ENCODE results near the gene FAM43B.

The FAM43B gene

GRCh38 chr1:20530306-20530705 lies 22.1 kb upstream of the FAM43B start:
- Histone ChIP-seq H4K20me1 (ENCODE audit: insufficient read depth, low read length) (no peaks in the 10 kb centered on the region), H3K9ac (ENCODE audit: low read length) (no peak overlapping the region), H3K4me2 (ENCODE audit: low read length) (no peak overlapping the region), H3K9me2 (ENCODE audit: low read depth, low read length) (no peaks in the 10 kb centered on the region), H3K4me1 (ENCODE audit: insufficient read depth, low read length, severe bottlenecking) (no peaks in the 10 kb centered on the region), H3K27ac (ENCODE audit: low read depth, low read length, poor library complexity, severe bottlenecking) (no peak overlapping the region), H3K27me3 (ENCODE audit: insufficient read depth, low read length) (no peaks in the 10 kb centered on the region), H3F3A (ENCODE audit: insufficient read depth, low read length) (no peaks in the 10 kb centered on the region), H3K36me3 (ENCODE audit: insufficient read depth, low read length) (no peaks in the 10 kb centered on the region), H3K9me3 (ENCODE audit: low read length) (no peaks in the 10 kb centered on the region), H2AFZ (ENCODE audit: low read length) (no peak overlapping the region), H3K79me2 (ENCODE audit: insufficient read depth, low read length) (no peaks in the 10 kb centered on the region), H3K4me3 (ENCODE audit: low read depth, low read length, poor library complexity, severe bottlenecking) (no peak overlapping the region)
- TF ChIP-seq EZH2 (IDR thresholded peaks at IDR 0.05; ENCODE audit: borderline replicate concordance, low read length) (no peak), CTCF (IDR thresholded peaks at IDR 0.05; ENCODE audit: low read length) (no peak)

- H3K4me3 ChIP-seq (ENCODE audit: low read depth, low read length, poor library complexity, severe bottlenecking), result no peak overlapping the region
- no peak overlapping the region for H3K9ac ChIP-seq (ENCODE audit: low read length)
- H3K4me2 ChIP-seq (ENCODE audit: low read length), result no peak overlapping the region
- H4K20me1 ChIP-seq (ENCODE audit: insufficient read depth, low read length), result no peaks in the 10 kb centered on the region
- no peak overlapping the region for H3K27ac ChIP-seq (ENCODE audit: low read depth, low read length, poor library complexity, severe bottlenecking)
- TF ChIP-seq EZH2 (IDR thresholded peaks at IDR 0.05; ENCODE audit: borderline replicate concordance, low read length), result no peak
- TF ChIP-seq CTCF (IDR thresholded peaks at IDR 0.05; ENCODE audit: low read length), result no peak
- H3K9me2 ChIP-seq (ENCODE audit: low read depth, low read length), result no peaks in the 10 kb centered on the region
- H3K36me3 ChIP-seq (ENCODE audit: insufficient read depth, low read length), result no peaks in the 10 kb centered on the region
- no peaks in the 10 kb centered on the region for H3F3A ChIP-seq (ENCODE audit: insufficient read depth, low read length)
- H3K79me2 ChIP-seq (ENCODE audit: insufficient read depth, low read length), result no peaks in the 10 kb centered on the region
- H3K4me1 ChIP-seq (ENCODE audit: insufficient read depth, low read length, severe bottlenecking), result no peaks in the 10 kb centered on the region
- H3K27me3 ChIP-seq (ENCODE audit: insufficient read depth, low read length), result no peaks in the 10 kb centered on the region
- no peak overlapping the region for H2AFZ ChIP-seq (ENCODE audit: low read length)
- no peaks in the 10 kb centered on the region for H3K9me3 ChIP-seq (ENCODE audit: low read length)
These were observed 21.5 kb upstream of the FAM43B start for GRCh38 chr1:20530901-20531300.

- H4K20me1 ChIP-seq (ENCODE audit: insufficient read depth, low read length), result no peaks in the 10 kb centered on the region
- TF ChIP-seq EZH2 (IDR thresholded peaks at IDR 0.05; ENCODE audit: borderline replicate concordance, low read length), result no peak
- no peak for TF ChIP-seq CTCF (IDR thresholded peaks at IDR 0.05; ENCODE audit: low read length)
- H3K9me3 ChIP-seq (ENCODE audit: low read length), result no peaks in the 10 kb centered on the region
- no peak overlapping the region for H3K4me2 ChIP-seq (ENCODE audit: low read length)
- no peaks in the 10 kb centered on the region for H3F3A ChIP-seq (ENCODE audit: insufficient read depth, low read length)
- H3K4me1 ChIP-seq (ENCODE audit: insufficient read depth, low read length, severe bottlenecking), result no peaks in the 10 kb centered on the region
- no peak overlapping the region for H3K4me3 ChIP-seq (ENCODE audit: low read depth, low read length, poor library complexity, severe bottlenecking)
- no peak overlapping the region for H3K27ac ChIP-seq (ENCODE audit: low read depth, low read length, poor library complexity, severe bottlenecking)
- no peaks in the 10 kb centered on the region for H3K36me3 ChIP-seq (ENCODE audit: insufficient read depth, low read length)
- no peak overlapping the region for H2AFZ ChIP-seq (ENCODE audit: low read length)
- no peaks in the 10 kb centered on the region for H3K79me2 ChIP-seq (ENCODE audit: insufficient read depth, low read length)
- no peaks in the 10 kb centered on the region for H3K27me3 ChIP-seq (ENCODE audit: insufficient read depth, low read length)
- H3K9me2 ChIP-seq (ENCODE audit: low read depth, low read length), result no peaks in the 10 kb centered on the region
- H3K9ac ChIP-seq (ENCODE audit: low read length), result no peak overlapping the region
These were observed 18.7 kb upstream of the FAM43B start for GRCh38 chr1:20533635-20534034.
